Endodermal cell (in vitro differentiated cells): ENCODE results near the gene ADORA1. TPM values are rescaled to one million over a fixed set of nuclear protein-coding genes. Genes with fewer than 3 reads are reported as not detected.

ENCODE experiments used
- DNase-seq: peaks from one replicate; pipeline ENCODE4 v3.0.0-alpha.2; 2017
- H3K27ac ChIP-seq: 2 replicates; pipeline ENCODE4 v1.5.1; 2013; ENCODE audit warnings: mild to moderate bottlenecking, low read depth, low read length, moderate library complexity
- H3K27me3 ChIP-seq: 2 replicates; pipeline ENCODE4 v1.6.1; 2013; ENCODE audit warnings: mild to moderate bottlenecking, low read length, moderate library complexity; ENCODE audit not compliant: insufficient read depth, control insufficient read depth, poor library complexity, severe bottlenecking
- H3K36me3 ChIP-seq: 2 replicates; pipeline ENCODE4 v1.7.0; 2013; ENCODE audit warnings: mild to moderate bottlenecking, low read length, moderate library complexity; ENCODE audit not compliant: control insufficient read depth, insufficient read depth
- H3K4me1 ChIP-seq: one replicate; pipeline ENCODE4 v1.7.0; 2013; ENCODE audit warnings: low read length; ENCODE audit not compliant: control insufficient read depth, insufficient read depth
- H3K4me3 ChIP-seq: 2 replicates; pipeline ENCODE4 v1.5.1; 2013; ENCODE audit warnings: mild to moderate bottlenecking, low read length, moderate library complexity
- H3K9ac ChIP-seq: 2 replicates; pipeline ENCODE4 v1.6.1; 2013; ENCODE audit warnings: mild to moderate bottlenecking, low read length, moderate library complexity; ENCODE audit not compliant: poor library complexity, severe bottlenecking; ENCODE audit errors: extremely low read depth
- H3K9me3 ChIP-seq: 2 replicates; pipeline ENCODE4 v1.6.1; 2013; ENCODE audit warnings: mild to moderate bottlenecking, low read length, moderate library complexity; ENCODE audit not compliant: control insufficient read depth
- H3K27ac Mint-ChIP-seq: 2 replicates; pipeline ENCODE4 v1.8.0; 2020; ENCODE audit warnings: mixed read lengths
- H3K27me3 Mint-ChIP-seq: 2 replicates; pipeline ENCODE4 v1.8.0; 2021; ENCODE audit warnings: mild to moderate bottlenecking, mixed read lengths; ENCODE audit not compliant: insufficient read depth
- H3K36me3 Mint-ChIP-seq: 2 replicates; pipeline ENCODE4 v1.8.0; 2020; ENCODE audit warnings: low read depth, mixed read lengths
- H3K4me1 Mint-ChIP-seq: 2 replicates; pipeline ENCODE4 v1.8.0; 2020; ENCODE audit warnings: mixed read lengths
- H3K4me3 Mint-ChIP-seq: 2 replicates; pipeline ENCODE4 v1.8.0; 2020; ENCODE audit warnings: mild to moderate bottlenecking, moderate library complexity, mixed read lengths
- H3K9me3 Mint-ChIP-seq: 2 replicates; pipeline ENCODE4 v1.8.0; 2020; ENCODE audit warnings: mild to moderate bottlenecking, mixed read lengths
- WGBS, 2 experiments: methylation state at CpG; one replicate each; pipeline versions ENCODE4 v1.1.5 to v1.1.7; 2013; ENCODE audit warnings: missing lambda C conversion rate in 2 of 2, mixed read lengths in 1 of 2; ENCODE audit not compliant: insufficient coverage in 1 of 2, insufficient read length in 1 of 2; 5-methylcytosine and 5-hydroxymethylcytosine counted together
- total RNA-seq, 2 donors: library from RNA; stranded (reverse); fragmentation: NEBNext Ultra II Directional in 1 of 2; extraction: Animal tissue kit (Norgen Biotek cat#: 25700) in 1 of 2; gene quantifications; 2 replicates in 1 of 2; 3 replicates in 1 of 2; pipeline ENCODE4 v1.2.1, GENCODE V29; 2021
- TF ChIP-seq, protein P1 (sequence below): fragments of 200-600 bp; sonication (generic); conservative IDR thresholded peaks from 2 replicates; pipeline ENCODE4 v1.5.0; 2021; ENCODE audit warnings: antibody characterized with exemption, mild to moderate bottlenecking

Gene ADORA1
- total RNA-seq, 2 donors from 2014 or later: 2.0 to 2.1 TPM

DNA sequence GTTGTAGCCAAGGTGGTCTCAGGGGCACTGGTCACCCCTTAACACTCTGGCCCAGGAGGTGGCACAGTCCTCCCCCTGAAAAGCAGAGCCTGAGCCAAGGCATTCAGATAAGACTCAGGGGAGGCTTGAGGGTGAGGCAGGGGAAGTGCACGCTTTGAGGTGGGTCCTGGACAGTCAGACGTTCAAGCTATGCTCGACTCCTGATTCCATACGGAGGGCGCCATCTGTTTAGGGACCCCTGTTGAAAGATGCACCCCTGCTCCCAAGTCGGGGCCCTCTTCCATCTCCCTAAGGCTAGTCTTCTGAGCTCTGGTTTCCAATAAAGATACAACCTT is 71.9 kb downstream of the ADORA1 start:
- Histone ChIP-seq H3K4me3 (no peak overlapping the region), H3K27ac (no peak overlapping the region), H3K4me1 (no peaks in the 10 kb centered on the region), H3K36me3 (no peaks in the 10 kb centered on the region), H3K27me3 (no peaks in the 10 kb centered on the region), H3K9me3 (no peaks in the 10 kb centered on the region), H3K9ac (no peak overlapping the region)
- no peak for DNase-seq
- H3K4me3 Mint-ChIP-seq: no peak overlapping the region
- 92 to 96% methylated on average over 6 of the region's 6 CpGs for WGBS, 2 experiments
- no peaks in the 10 kb centered on the region for H3K9me3 Mint-ChIP-seq
- TF ChIP-seq, protein P1, sequence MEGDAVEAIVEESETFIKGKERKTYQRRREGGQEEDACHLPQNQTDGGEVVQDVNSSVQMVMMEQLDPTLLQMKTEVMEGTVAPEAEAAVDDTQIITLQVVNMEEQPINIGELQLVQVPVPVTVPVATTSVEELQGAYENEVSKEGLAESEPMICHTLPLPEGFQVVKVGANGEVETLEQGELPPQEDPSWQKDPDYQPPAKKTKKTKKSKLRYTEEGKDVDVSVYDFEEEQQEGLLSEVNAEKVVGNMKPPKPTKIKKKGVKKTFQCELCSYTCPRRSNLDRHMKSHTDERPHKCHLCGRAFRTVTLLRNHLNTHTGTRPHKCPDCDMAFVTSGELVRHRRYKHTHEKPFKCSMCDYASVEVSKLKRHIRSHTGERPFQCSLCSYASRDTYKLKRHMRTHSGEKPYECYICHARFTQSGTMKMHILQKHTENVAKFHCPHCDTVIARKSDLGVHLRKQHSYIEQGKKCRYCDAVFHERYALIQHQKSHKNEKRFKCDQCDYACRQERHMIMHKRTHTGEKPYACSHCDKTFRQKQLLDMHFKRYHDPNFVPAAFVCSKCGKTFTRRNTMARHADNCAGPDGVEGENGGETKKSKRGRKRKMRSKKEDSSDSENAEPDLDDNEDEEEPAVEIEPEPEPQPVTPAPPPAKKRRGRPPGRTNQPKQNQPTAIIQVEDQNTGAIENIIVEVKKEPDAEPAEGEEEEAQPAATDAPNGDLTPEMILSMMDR: no peak
- peaks cover 20% of the 10 kb centered on the region for H3K27me3 Mint-ChIP-seq
- peaks cover 2% of the 10 kb centered on the region for H3K4me1 Mint-ChIP-seq
- H3K36me3 Mint-ChIP-seq: no peaks in the 10 kb centered on the region
- no peak overlapping the region for H3K27ac Mint-ChIP-seq

GRCh38 chr1:203199816-203200571 is 72.5 kb downstream of the ADORA1 start:
- H3K4me1 ChIP-seq: no peaks in the 10 kb centered on the region
- WGBS, 2 experiments: 90 to 94% methylated on average over 8 of the region's 8 CpGs
- peaks cover 21% of the 10 kb centered on the region for H3K27me3 Mint-ChIP-seq
- TF ChIP-seq, protein P1: no peak
- no peak overlapping the region for H3K4me3 Mint-ChIP-seq
- no peaks in the 10 kb centered on the region for H3K27me3 ChIP-seq
- DNase-seq: no peak
- H3K27ac ChIP-seq: no peak overlapping the region
- no peak overlapping the region for H3K27ac Mint-ChIP-seq
- no peak overlapping the region for H3K4me3 ChIP-seq
- H3K9ac ChIP-seq: no peak overlapping the region
- no peaks in the 10 kb centered on the region for H3K9me3 Mint-ChIP-seq
- peaks cover 2% of the 10 kb centered on the region for H3K4me1 Mint-ChIP-seq
- H3K36me3 Mint-ChIP-seq: no peaks in the 10 kb centered on the region
- no peaks in the 10 kb centered on the region for H3K9me3 ChIP-seq
- no peaks in the 10 kb centered on the region for H3K36me3 ChIP-seq

DNA sequence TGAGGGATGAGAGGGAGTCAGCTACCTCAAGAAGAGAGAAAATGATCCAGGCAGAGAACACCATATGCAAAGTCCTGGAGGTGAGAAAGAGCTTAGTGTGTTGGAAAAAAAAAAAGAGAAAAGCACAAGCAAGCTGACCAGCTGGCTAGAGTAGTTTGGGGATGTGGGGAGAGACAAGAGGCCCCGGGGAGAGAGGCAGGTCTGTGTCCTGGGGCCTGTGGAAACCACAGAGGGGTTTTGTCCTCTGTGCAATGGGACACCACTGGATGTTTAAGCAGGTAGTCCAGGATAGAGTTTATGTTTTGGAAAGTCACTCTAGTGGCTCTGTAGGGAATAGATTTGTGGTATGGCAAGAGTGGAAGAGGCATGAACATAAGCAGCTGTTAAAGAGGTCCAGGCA is 73.4 kb downstream of the ADORA1 start:
- Histone ChIP-seq H3K4me1 (no peaks in the 10 kb centered on the region), H3K27ac (no peak overlapping the region), H3K36me3 (no peaks in the 10 kb centered on the region), H3K9ac (no peak overlapping the region), H3K27me3 (no peaks in the 10 kb centered on the region), H3K4me3 (no peak overlapping the region), H3K9me3 (no peaks in the 10 kb centered on the region)
- peaks cover 21% of the 10 kb centered on the region for H3K27me3 Mint-ChIP-seq
- peaks cover 2% of the 10 kb centered on the region for H3K4me1 Mint-ChIP-seq
- TF ChIP-seq, protein P1: no peak
- no peak overlapping the region for H3K27ac Mint-ChIP-seq
- no peak overlapping the region for H3K4me3 Mint-ChIP-seq
- no peaks in the 10 kb centered on the region for H3K9me3 Mint-ChIP-seq
- H3K36me3 Mint-ChIP-seq: no peaks in the 10 kb centered on the region
- no peak for DNase-seq
- WGBS, 2 experiments: 93 to 100% methylated on average over 1 of the region's 1 CpG
